Measurements from ENCODE around the gene PTPRK. TPM values are rescaled to one million over a fixed set of nuclear protein-coding genes. Genes with fewer than 3 reads are reported as not detected.

PTPRK gene
- polyA plus RNA-seq, 1 donor (not counting 4 experiments of a cell fraction or from before 2014, with no cell fraction given): 52.7 TPM

DNA sequence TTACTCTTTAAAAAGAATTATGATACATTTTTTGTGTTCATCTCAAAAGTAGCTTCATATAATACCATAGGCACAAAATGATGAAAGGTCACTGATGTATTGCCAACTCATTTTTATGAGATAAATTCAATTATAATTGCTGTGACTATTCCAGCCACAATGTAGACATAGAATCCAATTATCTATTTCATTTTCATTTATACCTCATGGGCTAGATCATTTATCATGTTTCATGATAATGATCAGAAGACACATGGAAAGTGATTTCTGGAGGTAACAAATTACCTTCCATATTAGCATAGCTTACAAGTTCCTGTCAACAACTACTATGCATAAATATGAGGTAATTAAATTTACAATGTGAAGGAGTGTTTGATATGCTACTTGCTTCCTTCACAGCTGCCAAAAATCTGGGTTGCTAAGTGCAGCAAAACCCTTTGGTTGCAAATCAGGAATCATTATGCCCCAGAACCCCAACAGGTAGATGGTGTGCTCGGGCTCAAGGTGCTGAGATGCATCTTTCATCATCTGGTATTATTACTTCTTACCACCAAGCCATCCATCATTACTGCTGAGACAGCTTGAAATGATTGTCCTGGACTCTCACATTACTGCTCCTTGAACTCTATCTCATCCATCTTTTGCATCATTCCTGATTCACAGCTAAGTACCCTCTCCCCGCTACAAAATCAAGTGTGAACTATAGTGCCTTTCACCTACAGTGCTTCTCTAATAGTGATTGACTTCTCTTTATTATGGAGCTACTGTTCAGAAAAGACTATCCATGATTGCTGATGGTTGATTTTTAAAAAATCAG, 313.6 kb downstream of the PTPRK start:
- no peak for TF ChIP-seq CTCF (optimal IDR thresholded peaks at IDR 0.05 in 1 of 3, IDR thresholded peaks at IDR 0.05 in 1 of 3, conservative IDR thresholded peaks at IDR 0.05 in 1 of 3; ENCODE audit: extremely low read depth in 1 of 3, insufficient read depth in 2 of 3, low read length in 3 of 3)
- no peak for TF ChIP-seq EZH2 (IDR thresholded peaks at IDR 0.05; ENCODE audit: low read length)
- H4K20me1 ChIP-seq (ENCODE audit: control insufficient read depth, extremely low read depth, insufficient read depth, low read length): no peaks in the 10 kb centered on the region
- DNase-seq (ENCODE audit: low read depth, low spot score) (no peak), FAIRE-seq (no peak)
- H2AFZ ChIP-seq (ENCODE audit: control insufficient read depth, low read length): no peak overlapping the region
- H3K4me3 ChIP-seq (ENCODE audit: control insufficient read depth in 2 of 3, extremely low read depth in 1 of 3, insufficient read depth in 2 of 3, low read depth in 1 of 3, low read length in 3 of 3): no peak overlapping the region
- no peaks in the 10 kb centered on the region for H3K9me3 ChIP-seq (ENCODE audit: control insufficient read depth, low read depth, low read length)
- no peak overlapping the region for H3K27ac ChIP-seq (ENCODE audit: control insufficient read depth, insufficient read depth, low read length)
- no peaks in the 10 kb centered on the region for H3K27me3 ChIP-seq (ENCODE audit: control insufficient read depth, extremely low read depth, insufficient read depth, low read length)
- no peaks in the 10 kb centered on the region for H3K9me1 ChIP-seq (ENCODE audit: control insufficient read depth, extremely low read depth, insufficient read depth, low read length)
- no peaks in the 10 kb centered on the region for H3K36me3 ChIP-seq (ENCODE audit: control insufficient read depth in 2 of 2, extremely low read depth in 1 of 2, insufficient read depth in 2 of 2, low read length in 2 of 2)
- dilution Hi-C loops (cut with MboI; ENCODE audit: extremely low pct_ligation_motif_present, low sequenced_read_pairs): no loop called here
- H3K9ac ChIP-seq (ENCODE audit: control insufficient read depth, extremely low read depth, insufficient read depth, low read length): no peak overlapping the region
- H3K4me2 ChIP-seq (ENCODE audit: control insufficient read depth, extremely low read depth, insufficient read depth, low read depth, low read length): no peak overlapping the region
- peaks cover 19% of the 10 kb centered on the region for H3K79me2 ChIP-seq (ENCODE audit: control insufficient read depth, insufficient read depth, low read length)
- H3K4me1 ChIP-seq (ENCODE audit: control insufficient read depth, extremely low read depth, insufficient read depth, low read length): peaks cover 45% of the 10 kb centered on the region

DNA sequence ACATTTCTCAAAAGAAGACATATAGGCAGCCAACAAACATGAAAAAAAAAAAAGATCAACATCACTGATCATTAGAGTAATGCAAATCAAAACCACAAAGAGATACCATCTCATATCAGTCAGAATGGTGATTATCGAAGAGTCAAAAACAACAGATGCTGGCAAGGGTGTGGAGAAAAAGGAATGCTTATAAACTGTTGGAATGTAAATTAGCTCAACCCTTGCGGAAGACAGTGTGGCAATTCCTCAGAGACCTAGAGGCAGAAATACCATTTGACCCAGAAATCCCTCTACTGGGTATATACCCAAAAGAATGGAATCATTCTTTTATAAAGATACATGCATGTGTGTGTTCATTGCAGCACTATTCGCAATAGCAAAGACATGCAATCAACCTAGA, 315.8 kb downstream of the PTPRK start:
- no peak overlapping the region for H3K27ac ChIP-seq (ENCODE audit: control insufficient read depth, insufficient read depth, low read length)
- no peak for TF ChIP-seq CTCF (optimal IDR thresholded peaks at IDR 0.05 in 1 of 3, IDR thresholded peaks at IDR 0.05 in 1 of 3, conservative IDR thresholded peaks at IDR 0.05 in 1 of 3; ENCODE audit: extremely low read depth in 1 of 3, insufficient read depth in 2 of 3, low read length in 3 of 3)
- no peak for TF ChIP-seq EZH2 (IDR thresholded peaks at IDR 0.05; ENCODE audit: low read length)
- dilution Hi-C loops (cut with MboI; ENCODE audit: extremely low pct_ligation_motif_present, low sequenced_read_pairs): no loop called here

More for the DNA sequence above, 315.8 kb downstream of the PTPRK start:
- no peak overlapping the region for H2AFZ ChIP-seq (ENCODE audit: control insufficient read depth, low read length)
- H3K9me1 ChIP-seq (ENCODE audit: control insufficient read depth, extremely low read depth, insufficient read depth, low read length): no peaks in the 10 kb centered on the region
- FAIRE-seq: peak; percentile 69
- peaks cover 36% of the 10 kb centered on the region for H3K4me1 ChIP-seq (ENCODE audit: control insufficient read depth, extremely low read depth, insufficient read depth, low read length)
- H3K36me3 ChIP-seq (ENCODE audit: control insufficient read depth in 2 of 2, extremely low read depth in 1 of 2, insufficient read depth in 2 of 2, low read length in 2 of 2): no peaks in the 10 kb centered on the region
- no peak overlapping the region for H3K4me3 ChIP-seq (ENCODE audit: control insufficient read depth in 2 of 3, extremely low read depth in 1 of 3, insufficient read depth in 2 of 3, low read depth in 1 of 3, low read length in 3 of 3)
- no peaks in the 10 kb centered on the region for H4K20me1 ChIP-seq (ENCODE audit: control insufficient read depth, extremely low read depth, insufficient read depth, low read length)
- H3K79me2 ChIP-seq (ENCODE audit: control insufficient read depth, insufficient read depth, low read length): peaks cover 22% of the 10 kb centered on the region
- H3K9me3 ChIP-seq (ENCODE audit: control insufficient read depth, low read depth, low read length): no peaks in the 10 kb centered on the region
- no peak for DNase-seq (ENCODE audit: low read depth, low spot score)
- no peak overlapping the region for H3K9ac ChIP-seq (ENCODE audit: control insufficient read depth, extremely low read depth, insufficient read depth, low read length)
- H3K27me3 ChIP-seq (ENCODE audit: control insufficient read depth, extremely low read depth, insufficient read depth, low read length): no peaks in the 10 kb centered on the region
- H3K4me2 ChIP-seq (ENCODE audit: control insufficient read depth, extremely low read depth, insufficient read depth, low read depth, low read length): peak overlapping the region; percentile 32

All from keratinocyte (primary cell).